ENCODE results near the gene ZC3H12C. TPM values are rescaled to one million over a fixed set of nuclear protein-coding genes. Genes with fewer than 3 reads are reported as not detected.

The ZC3H12C gene
- total and polyA plus RNA-seq, 5 experiments from 2014 or later, result 0.03 to 0.08 TPM; not detected in 3

GRCh38 chr11:110079726-110080125 is 13.5 kb upstream of the ZC3H12C start:
- H3K27me3 Mint-ChIP-seq, result peaks cover 2 to 14% (median 7%) of the 10 kb centered on the region in 5 donors

GRCh38 chr11:110081462-110082376 is 11.5 kb upstream of the ZC3H12C start:
- POLR2A ChIA-PET, result no interaction called here
- no peak overlapping the region for H3K4me3 Mint-ChIP-seq

More at GRCh38 chr11:110079726-110080125, 13.5 kb upstream of the ZC3H12C start:
- Mint-ChIP-seq H3K36me3 (no peaks in the 10 kb centered on the region), H3K4me1 (peaks cover 0 to 2% (median 0%) of the 10 kb centered on the region in 4 donors), H3K4me3 (no peak overlapping the region), H3K9me3 (peaks cover 0 to 5% (median 0%) of the 10 kb centered on the region in 9 donors), H3K27ac (no peak overlapping the region)
- ATAC-seq (no peak), DNase-seq (no peak)
- POLR2A ChIA-PET, result no interaction called here

GRCh38 chr11:110082899-110083298 is 10.3 kb upstream of the ZC3H12C start:
- peaks cover 4 to 18% (median 13%) of the 10 kb centered on the region in 5 donors for H3K27me3 Mint-ChIP-seq
- no peaks in the 10 kb centered on the region for H3K36me3 Mint-ChIP-seq
- DNase-seq, result no peak
- peak overlapping the region in 1 of 10 donors; percentile 25 for H3K27ac Mint-ChIP-seq
- H3K4me3 Mint-ChIP-seq, result no peak overlapping the region
- POLR2A ChIA-PET, result no interaction called here
- H3K4me1 Mint-ChIP-seq, result no peaks in the 10 kb centered on the region
- H3K9me3 Mint-ChIP-seq, result peaks cover 0 to 2% (median 0%) of the 10 kb centered on the region in 9 donors
- ATAC-seq, result no peak

More at GRCh38 chr11:110081462-110082376, 11.5 kb upstream of the ZC3H12C start:
- peak overlapping the region in 1 of 10 donors; percentile 3 for H3K27ac Mint-ChIP-seq
- DNase-seq (no peak), ATAC-seq (no peak)
- H3K9me3 Mint-ChIP-seq, result peaks cover 0 to 2% (median 0%) of the 10 kb centered on the region in 9 donors
- H3K4me1 Mint-ChIP-seq, result no peaks in the 10 kb centered on the region
- H3K36me3 Mint-ChIP-seq, result no peaks in the 10 kb centered on the region
- peaks cover 2 to 10% (median 8%) of the 10 kb centered on the region in 5 donors for H3K27me3 Mint-ChIP-seq

- Mint-ChIP-seq H3K9me3 (no peaks in the 10 kb centered on the region), H3K36me3 (no peaks in the 10 kb centered on the region), H3K4me1 (no peaks in the 10 kb centered on the region), H3K27me3 (peaks cover 4 to 21% (median 12%) of the 10 kb centered on the region in 5 donors), H3K4me3 (no peak overlapping the region), H3K27ac (no peak overlapping the region)
- POLR2A ChIA-PET, result no interaction called here
- no peak for ATAC-seq
- no peak for DNase-seq
Observed at GRCh38 chr11:110085255-110085838, 7.8 kb upstream of the ZC3H12C start.

- H3K36me3 Mint-ChIP-seq, result no peaks in the 10 kb centered on the region
- DNase-seq (no peak), ATAC-seq (no peak)
- no peak overlapping the region for H3K27ac Mint-ChIP-seq
- POLR2A ChIA-PET, result no interaction called here
- H3K9me3 Mint-ChIP-seq, result no peaks in the 10 kb centered on the region
- peaks cover 8 to 25% (median 17%) of the 10 kb centered on the region in 5 donors for H3K27me3 Mint-ChIP-seq
- peaks cover 0 to 2% (median 0%) of the 10 kb centered on the region in 4 donors for H3K4me1 Mint-ChIP-seq
- H3K4me3 Mint-ChIP-seq, result no peak overlapping the region
Observed at GRCh38 chr11:110086892-110087309, 6.3 kb upstream of the ZC3H12C start.

GRCh38 chr11:110087812-110088534 is 5.2 kb upstream of the ZC3H12C start:
- Mint-ChIP-seq H3K4me3 (no peak overlapping the region), H3K27me3 (peaks cover 14 to 31% (median 22%) of the 10 kb centered on the region in 5 donors), H3K9me3 (peaks cover 0 to 4% (median 0%) of the 10 kb centered on the region in 9 donors), H3K27ac (no peak overlapping the region), H3K4me1 (peaks cover 0 to 8% (median 3%) of the 10 kb centered on the region in 4 donors), H3K36me3 (no peaks in the 10 kb centered on the region)
- POLR2A ChIA-PET, result no interaction called here
- ATAC-seq (no peak), DNase-seq (no peak)

GRCh38 chr11:110088535-110089344 is 4.5 kb upstream of the ZC3H12C start:
- Mint-ChIP-seq H3K9me3 (peaks cover 0 to 4% (median 0%) of the 10 kb centered on the region in 9 donors), H3K36me3 (no peaks in the 10 kb centered on the region), H3K27me3 (peaks cover 15 to 31% (median 22%) of the 10 kb centered on the region in 5 donors), H3K27ac (no peak overlapping the region), H3K4me1 (peaks cover 0 to 9% (median 4%) of the 10 kb centered on the region in 4 donors), H3K4me3 (no peak overlapping the region)
- POLR2A ChIA-PET, result no interaction called here
- no peak for DNase-seq
- no peak for ATAC-seq

- Mint-ChIP-seq H3K27ac (no peak overlapping the region), H3K27me3 (peaks cover 21 to 41% (median 27%) of the 10 kb centered on the region in 5 donors), H3K4me3 (no peak overlapping the region), H3K4me1 (peaks cover 0 to 14% (median 7%) of the 10 kb centered on the region in 4 donors), H3K36me3 (no peaks in the 10 kb centered on the region), H3K9me3 (peaks cover 0 to 4% (median 0%) of the 10 kb centered on the region in 9 donors)
- POLR2A ChIA-PET, result no interaction called here
- ATAC-seq, result no peak
- no peak for DNase-seq
Observed at GRCh38 chr11:110089617-110090282, 3.4 kb upstream of the ZC3H12C start.

- DNase-seq (no peak), ATAC-seq (no peak)
- H3K36me3 Mint-ChIP-seq, result no peaks in the 10 kb centered on the region
- no peak overlapping the region for H3K4me3 Mint-ChIP-seq
- H3K27me3 Mint-ChIP-seq, result peaks cover 24 to 45% (median 29%) of the 10 kb centered on the region in 5 donors
- POLR2A ChIA-PET, result no interaction called here
- H3K4me1 Mint-ChIP-seq, result peaks cover 0 to 14% (median 7%) of the 10 kb centered on the region in 4 donors
- H3K9me3 Mint-ChIP-seq, result peaks cover 0 to 4% (median 0%) of the 10 kb centered on the region in 9 donors
- H3K27ac Mint-ChIP-seq, result no peak overlapping the region
Observed at GRCh38 chr11:110090466-110091026, 2.6 kb upstream of the ZC3H12C start.

GRCh38 chr11:110092111-110092514 is 1.1 kb upstream of the ZC3H12C start:
- Mint-ChIP-seq H3K4me1 (peaks cover 0 to 14% (median 7%) of the 10 kb centered on the region in 4 donors), H3K27ac (peak overlapping the region in 1 of 10 donors; percentile 71), H3K4me3 (peak overlapping the region; percentile 71 to 86 (median 83)), H3K36me3 (no peaks in the 10 kb centered on the region), H3K9me3 (peaks cover 0 to 4% (median 0%) of the 10 kb centered on the region in 9 donors), H3K27me3 (peaks cover 24 to 45% (median 33%) of the 10 kb centered on the region in 5 donors)
- no peak for DNase-seq
- POLR2A ChIA-PET, result no interaction called here
- no peak for ATAC-seq

Measured in naive thymus-derived CD8-positive, alpha-beta T cell (primary cell).